HG03045 (cell line): ENCODE data around the gene TREX2.
"Not testable (repeated sequence)": the region's sequence is repeated elsewhere in the genome, so short reads cannot be mapped to it uniquely, and the experiment has no call there.

ENCODE experiments used
- ATAC-seq: cut with Tn5 transposase; IDR thresholded peaks from one replicate; pipeline ENCODE4 v1.9.1; 2021; ENCODE audit warnings: mild to moderate bottlenecking, moderate library complexity; ENCODE audit not compliant: unreplicated experiment

The TREX2 gene

DNA sequence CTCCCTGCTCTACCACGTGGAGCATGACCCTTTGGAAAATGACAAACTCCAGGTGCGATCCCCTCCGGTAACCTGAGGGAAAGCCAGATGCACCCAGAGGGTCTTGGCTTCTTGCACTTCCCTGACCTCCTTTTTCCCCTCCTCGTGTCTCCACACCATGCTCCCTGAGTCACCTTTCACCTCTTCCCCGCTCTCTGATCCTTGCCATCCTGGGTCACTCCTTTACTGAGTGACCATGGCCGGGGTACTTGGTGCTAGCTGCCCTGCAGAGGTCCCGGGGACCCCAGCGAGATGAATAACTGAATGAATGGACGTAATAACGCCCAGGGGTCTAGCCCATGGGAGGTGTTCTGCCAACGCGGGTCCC lies 35.0 kb downstream of the TREX2 start:
- no peak for ATAC-seq

GRCh38 chrX:153410373-153410772 lies 35.5 kb downstream of the TREX2 start:
- no peak for ATAC-seq

DNA sequence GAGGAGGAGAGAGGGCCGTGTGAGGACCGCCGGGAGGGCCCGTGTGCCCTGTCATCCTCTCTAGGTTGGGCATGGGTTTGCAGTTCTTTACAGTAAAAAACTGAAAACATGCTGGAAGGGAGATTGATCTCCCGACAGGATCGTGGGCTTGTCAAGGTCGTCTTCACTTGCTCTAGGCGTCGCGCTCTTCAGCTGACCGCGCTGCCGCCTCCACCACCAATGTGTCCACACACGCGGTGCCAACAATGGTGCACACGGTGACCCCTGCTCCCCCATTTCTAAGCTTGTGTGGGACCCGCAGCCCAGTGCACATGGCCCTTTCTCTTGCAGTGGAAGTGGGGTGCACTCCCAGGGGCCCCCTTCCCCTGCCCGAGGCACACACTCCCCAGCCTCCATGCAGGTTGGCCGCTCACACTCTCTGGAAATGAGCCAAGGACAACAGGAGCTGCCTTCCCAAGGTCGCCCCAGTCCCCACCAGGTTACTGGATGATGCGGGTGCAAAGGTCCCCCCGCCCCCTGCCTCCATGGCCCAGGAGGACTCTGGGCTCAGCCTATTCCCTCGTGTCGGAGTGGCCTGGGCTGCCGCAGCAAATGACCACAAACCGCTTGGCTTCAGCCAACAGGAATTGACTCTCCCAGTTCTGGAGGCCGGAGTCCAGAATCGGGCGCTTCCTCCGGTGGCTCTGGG lies 36.3 kb downstream of the TREX2 start:
- ATAC-seq, result no peak

GRCh38 chrX:153408871-153409351 lies 36.9 kb downstream of the TREX2 start:
- ATAC-seq, result no peak

- no peak for ATAC-seq
These were observed 37.6 kb downstream of the TREX2 start for GRCh38 chrX:153408221-153408721.

DNA sequence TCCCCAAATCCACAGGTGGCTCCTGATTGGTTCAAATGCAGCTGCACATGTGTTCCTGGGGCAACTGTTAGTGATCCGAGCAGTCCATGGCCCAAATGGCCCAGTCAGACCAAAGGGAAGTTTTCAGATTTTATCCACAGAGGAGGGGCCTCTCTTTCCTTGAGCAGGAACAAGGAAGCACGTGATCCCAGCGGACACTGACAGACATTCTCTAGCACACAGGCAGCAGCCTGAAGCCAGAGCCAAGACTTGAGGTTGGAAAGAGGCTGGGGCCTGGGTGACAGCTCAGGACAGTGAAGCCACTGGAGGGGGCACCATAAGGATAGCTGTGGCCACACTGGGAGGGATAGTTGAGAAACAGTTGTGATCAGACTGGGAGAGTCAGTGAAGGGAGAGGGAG lies 38.1 kb downstream of the TREX2 start:
- no peak for ATAC-seq

DNA sequence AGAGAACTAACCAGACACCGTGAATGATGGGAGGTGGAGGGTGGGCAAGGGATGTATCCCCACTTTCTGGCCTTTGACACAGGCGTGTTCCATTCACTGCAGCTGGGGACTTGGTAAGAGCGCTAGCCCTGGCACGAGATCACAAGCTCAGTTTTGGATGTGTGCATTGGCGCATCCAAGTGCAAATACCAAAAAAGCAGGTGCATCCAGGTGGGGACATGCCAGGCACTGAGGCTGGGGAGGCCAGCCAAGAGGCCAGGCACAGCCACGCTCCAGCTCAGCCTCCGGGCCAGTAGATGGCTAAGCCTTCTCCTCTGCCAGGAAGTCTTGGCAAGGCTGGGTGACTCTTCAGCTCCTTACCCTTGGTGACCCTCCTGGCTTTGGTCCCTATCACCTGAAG lies 39.0 kb downstream of the TREX2 start:
- no peak for ATAC-seq

GRCh38 chrX:153406011-153406410 lies 39.8 kb downstream of the TREX2 start:
- no peak for ATAC-seq

GRCh38 chrX:153405426-153405825 lies 40.4 kb downstream of the TREX2 start:
- no peak for ATAC-seq

DNA sequence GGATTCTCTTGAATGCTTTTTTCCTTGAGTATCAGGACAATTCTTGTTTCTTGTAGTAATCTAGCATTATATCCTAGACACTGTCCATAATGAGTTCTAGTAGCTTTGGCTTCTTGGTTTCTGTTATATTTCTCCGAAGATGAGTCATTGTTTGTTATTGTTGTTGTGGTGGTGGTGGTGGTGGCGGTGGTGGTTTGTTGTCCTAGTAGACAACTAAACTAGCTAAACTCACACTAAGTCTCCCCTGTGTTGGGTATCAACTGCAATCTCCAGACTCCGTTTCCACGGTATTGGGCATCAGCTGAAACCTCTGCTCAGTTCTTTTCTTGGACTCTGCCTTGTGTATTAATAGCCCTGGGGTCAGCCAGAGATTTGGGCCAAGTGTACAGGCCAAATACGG lies 41.5 kb downstream of the TREX2 start:
- ATAC-seq, result not testable (repeated sequence)

GRCh38 chrX:153401133-153401764 lies 44.6 kb downstream of the TREX2 start, which contains the start of gene PNMA6E:
Gene PNMA6E (minus strand): TSS chrX:153401350. CDS start chrX:153398849, 2,501 bp downstream.
- no peak for ATAC-seq

GRCh38 chrX:153400146-153401132 lies 45.4 kb downstream of the TREX2 start:
- no peak for ATAC-seq

- no peak for ATAC-seq
These were observed 47.4 kb downstream of the TREX2 start for GRCh38 chrX:153398275-153398960.

- ATAC-seq, result no peak
These were observed 48.4 kb downstream of the TREX2 start for GRCh38 chrX:153397256-153397960.

DNA sequence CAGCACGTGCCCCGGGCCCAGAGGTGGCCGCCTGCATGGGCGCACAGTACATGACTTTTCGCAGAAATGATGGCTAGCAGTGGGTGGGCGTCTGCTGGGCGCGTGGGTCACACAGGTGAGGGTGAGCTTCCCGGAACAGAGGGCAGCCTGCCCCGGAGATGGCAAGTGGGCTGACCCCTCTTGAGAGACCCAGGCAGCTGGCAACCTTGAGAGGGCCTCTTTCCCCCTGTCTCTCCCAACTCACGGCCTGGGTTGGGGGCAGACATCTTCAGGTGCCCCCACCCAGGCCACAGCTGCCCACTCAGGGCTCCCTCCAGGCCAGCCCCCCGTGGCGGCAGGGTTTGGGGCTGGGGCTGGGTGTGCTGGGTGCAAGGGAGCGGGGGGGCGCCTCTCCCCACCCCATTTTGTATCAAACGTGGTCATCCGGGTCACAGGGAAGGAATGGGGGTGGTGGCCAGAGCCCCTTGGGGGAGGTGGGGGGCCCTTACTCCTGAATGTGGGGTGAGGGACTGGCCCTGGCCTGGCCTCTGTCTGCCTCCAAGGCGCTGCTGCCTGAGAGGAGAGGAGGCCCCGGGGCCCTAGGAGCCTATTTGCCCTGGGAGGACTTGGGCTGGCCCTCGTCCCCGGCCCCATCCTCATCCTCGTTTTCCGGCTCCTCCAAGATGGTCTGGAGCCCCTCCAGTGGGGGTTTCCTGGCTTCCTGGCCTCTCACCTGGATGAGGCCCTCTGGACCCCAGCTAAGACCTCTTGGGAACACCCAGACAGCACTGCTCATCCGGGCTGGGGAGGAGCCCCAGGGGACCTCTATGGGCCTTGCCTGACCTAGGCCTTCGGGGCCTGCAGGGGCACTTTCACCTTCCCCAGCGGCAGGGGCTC lies 49.3 kb downstream of the TREX2 start:
- no peak for ATAC-seq

- ATAC-seq, result no peak
These were observed 50.1 kb downstream of the TREX2 start for GRCh38 chrX:153395613-153396319.

- ATAC-seq, result no peak
These were observed 51.2 kb downstream of the TREX2 start for GRCh38 chrX:153394612-153395011.
